Erythroblast (primary cell): ENCODE results near the gene AMBRA1.

Experiments used
- GATA1 ChIP-seq: IDR thresholded peaks from 2 replicates; pipeline ENCODE4 v1.6.1; 2011; ENCODE audit warnings: low read depth, mild to moderate bottlenecking, control low read depth, low read length, moderate library complexity
- POLR2A ChIP-seq: IDR thresholded peaks from 2 replicates; pipeline ENCODE4 v1.6.1; 2011; ENCODE audit warnings: mild to moderate bottlenecking, low read length

DNA sequence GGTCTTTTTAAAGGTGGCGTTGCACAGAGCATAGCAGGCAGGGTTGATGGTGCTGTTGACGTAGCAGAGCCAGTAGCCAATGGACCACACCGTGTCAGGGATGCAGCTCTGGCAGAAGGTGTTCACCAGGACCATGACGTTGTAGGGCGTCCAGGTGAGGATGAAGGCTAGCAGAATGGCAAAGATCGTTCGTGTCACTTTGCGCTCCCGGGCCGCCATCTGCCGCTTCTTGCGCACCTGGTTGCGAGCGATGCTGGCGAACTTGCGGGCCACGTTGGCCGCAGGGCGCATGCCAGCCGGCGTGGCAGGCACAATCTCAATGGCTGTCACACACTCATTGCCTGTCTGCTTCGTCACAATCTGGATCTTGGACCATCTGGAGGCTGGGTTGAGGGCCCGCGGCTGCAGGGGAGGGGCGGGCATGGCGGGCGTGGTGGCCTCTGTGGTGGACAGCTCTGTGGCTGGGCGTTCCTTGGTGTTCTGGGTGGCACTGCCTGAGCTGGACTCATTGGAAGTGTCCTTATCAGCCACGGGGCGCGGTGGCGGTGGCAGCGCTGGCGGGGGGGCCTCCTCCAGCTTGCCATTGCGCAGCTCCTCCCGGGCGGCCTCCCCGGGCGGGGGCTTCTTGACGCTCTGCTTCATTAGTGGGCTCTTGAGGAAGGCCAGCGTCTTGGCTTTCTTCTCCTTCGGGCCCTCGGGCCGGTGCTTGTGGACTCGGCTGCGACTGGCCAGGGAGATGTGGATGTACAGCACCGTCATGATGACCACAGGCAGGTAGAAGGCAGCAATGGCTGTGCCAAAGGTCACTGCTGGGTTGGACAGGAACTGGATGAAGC lies 208.4 kb downstream of the AMBRA1 start:
- TF ChIP-seq POLR2A = no peak
- TF ChIP-seq GATA1 = no peak
